ENCODE data around the gene TCN1.

DNA sequence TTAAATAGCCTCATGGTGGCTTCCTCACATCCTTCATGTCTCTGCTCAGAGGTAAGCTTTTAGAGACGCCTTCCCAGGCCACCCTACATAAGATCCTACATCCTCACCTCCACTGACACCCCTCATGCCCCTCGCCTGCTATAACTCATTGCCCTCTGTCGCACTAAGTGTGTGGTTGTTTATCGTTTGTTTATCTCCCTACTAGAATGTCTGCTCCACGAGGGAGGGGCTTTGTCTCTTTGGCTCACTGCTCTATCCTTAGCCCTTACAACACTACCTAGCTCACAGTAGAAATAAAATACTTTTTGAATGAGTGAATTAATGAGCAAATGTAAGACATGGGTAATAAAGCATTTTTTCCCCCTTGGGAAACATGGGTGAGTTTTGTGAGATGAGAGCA is 19.7 kb downstream of the TCN1 start:
- TF ChIP-seq, protein P1, sequence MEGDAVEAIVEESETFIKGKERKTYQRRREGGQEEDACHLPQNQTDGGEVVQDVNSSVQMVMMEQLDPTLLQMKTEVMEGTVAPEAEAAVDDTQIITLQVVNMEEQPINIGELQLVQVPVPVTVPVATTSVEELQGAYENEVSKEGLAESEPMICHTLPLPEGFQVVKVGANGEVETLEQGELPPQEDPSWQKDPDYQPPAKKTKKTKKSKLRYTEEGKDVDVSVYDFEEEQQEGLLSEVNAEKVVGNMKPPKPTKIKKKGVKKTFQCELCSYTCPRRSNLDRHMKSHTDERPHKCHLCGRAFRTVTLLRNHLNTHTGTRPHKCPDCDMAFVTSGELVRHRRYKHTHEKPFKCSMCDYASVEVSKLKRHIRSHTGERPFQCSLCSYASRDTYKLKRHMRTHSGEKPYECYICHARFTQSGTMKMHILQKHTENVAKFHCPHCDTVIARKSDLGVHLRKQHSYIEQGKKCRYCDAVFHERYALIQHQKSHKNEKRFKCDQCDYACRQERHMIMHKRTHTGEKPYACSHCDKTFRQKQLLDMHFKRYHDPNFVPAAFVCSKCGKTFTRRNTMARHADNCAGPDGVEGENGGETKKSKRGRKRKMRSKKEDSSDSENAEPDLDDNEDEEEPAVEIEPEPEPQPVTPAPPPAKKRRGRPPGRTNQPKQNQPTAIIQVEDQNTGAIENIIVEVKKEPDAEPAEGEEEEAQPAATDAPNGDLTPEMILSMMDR (IDR thresholded peaks at IDR 0.05): no peak
- no peak for TF ChIP-seq POLR2A (IDR thresholded peaks at IDR 0.05)
